T1000 (cell line): ENCODE data around the gene FADS3.

Experiments used
- DNase-seq: peaks from one replicate; lab custom pipeline; 2025; ENCODE audit warnings: mixed read lengths; lab: John Stamatoyannopoulos, UW

FADS3 gene

DNA sequence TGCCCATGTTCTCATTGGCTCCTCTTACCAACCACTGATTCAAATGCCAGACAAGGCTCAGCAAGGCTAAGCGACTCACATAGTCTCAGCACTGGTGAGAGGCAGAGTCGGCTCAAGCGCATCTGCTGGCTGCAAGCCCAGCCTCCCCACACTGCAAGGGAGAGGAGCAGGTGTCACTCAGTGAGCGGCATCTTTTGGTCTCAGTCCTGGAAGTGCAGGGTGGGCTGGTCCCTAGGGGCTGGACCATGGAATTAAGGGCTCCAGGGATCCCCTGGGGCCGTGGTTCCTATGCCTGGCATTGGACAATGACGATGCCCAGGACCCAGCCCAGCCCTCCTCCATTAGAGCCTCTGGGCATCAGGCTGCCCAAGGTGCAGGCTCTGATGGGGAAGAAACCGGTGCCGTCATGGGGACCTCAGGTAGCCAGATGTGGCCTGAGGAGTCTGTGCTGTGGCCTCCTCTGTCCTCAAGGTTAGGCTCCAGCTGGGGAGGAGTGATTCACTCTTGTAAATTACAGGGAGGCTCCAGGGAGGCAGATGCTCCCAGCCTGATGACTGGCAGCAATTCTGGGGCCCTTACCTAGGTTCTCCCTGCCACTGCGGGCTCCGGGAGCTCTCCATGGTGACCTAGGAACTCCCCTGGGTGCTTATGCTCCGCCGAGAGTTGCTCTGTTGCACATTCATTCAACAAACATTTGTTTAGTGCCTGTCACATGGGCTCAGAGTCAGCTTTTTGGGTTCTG lies 35.2 kb downstream of the FADS3 start:
- DNase-seq = no peak

DNA sequence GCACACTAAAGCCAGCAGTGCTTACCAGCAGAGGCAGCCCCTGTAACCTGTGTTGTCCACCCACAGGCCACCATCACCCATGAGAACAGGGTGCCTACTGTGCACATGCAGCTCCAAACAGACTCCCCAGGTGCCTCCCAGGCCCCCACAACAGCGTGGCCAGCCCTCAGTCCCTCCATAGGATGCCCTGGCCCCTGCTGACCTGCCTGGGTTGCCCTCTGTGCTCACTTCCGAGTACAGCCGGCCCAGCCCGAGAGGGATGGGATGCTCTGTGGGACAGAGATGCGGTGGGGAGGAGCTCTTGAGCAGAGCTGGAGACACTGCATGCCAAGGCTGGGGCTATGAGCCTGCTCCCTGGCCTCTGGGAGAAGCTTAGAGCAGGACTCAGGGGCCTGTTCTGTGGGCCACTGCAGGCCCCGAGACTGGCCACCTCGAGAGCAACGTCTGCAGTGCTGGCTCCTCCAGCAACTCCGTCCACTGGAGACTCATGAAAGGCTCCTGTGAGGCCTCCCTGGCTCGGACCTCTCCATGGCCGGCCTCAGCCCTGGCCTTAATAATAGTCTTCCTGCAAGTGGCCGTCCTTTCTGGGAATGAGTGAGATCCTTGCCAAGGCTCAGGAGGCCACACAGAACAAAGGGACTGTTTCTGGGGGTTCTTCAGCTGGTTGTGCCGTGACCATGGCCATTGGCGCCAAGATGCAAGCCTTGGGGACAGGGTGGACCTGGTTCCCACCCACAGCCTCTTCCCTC lies 36.2 kb downstream of the FADS3 start:
- DNase-seq = no peak

- no peak for DNase-seq
Measured at GRCh38 chr11:61854206-61854895, 37.0 kb downstream of the FADS3 start.

GRCh38 chr11:61853698-61854169 lies 37.6 kb downstream of the FADS3 start:
- no peak for DNase-seq

DNA sequence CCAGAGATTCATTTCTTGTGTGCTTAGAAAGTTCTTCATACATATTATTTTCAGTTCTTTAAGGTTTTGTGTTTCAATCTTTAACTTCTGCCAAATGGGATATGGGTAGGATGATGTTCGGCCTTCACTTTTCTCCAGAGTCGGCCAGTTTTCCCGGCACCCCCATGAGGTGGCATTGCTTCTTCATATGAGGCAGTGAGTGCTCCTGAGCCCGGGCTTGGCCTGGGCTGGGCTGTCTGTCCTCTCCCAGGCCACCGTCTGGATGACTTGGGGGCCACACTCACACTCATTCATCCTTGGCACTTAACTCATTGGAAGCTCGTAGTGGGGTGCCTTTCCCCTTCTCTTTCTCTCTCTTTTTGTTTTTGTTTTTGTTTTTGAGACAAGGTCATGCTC lies 39.4 kb downstream of the FADS3 start:
- DNase-seq = no peak

GRCh38 chr11:61851113-61851899 lies 40.0 kb downstream of the FADS3 start:
- no peak for DNase-seq

DNA sequence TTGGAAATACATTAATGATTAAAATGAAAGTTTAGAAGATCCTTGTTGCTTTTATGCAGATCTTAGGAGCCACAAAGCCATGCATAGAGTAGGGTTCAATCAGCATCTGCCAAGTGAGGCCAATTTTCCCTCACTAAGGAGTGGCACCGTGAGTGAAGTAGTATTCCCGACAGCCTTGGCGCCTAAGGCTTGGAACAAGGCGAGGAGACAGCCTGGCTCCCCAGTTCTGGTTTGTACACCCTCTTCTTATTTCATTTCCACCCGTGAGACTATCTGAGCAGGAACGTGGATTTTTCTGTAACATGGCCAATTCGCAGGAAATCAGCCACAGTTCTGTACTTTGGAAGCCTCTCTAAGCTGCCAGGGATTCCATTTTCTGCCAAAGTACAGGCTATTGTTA lies 40.7 kb downstream of the FADS3 start:
- DNase-seq = no peak

DNA sequence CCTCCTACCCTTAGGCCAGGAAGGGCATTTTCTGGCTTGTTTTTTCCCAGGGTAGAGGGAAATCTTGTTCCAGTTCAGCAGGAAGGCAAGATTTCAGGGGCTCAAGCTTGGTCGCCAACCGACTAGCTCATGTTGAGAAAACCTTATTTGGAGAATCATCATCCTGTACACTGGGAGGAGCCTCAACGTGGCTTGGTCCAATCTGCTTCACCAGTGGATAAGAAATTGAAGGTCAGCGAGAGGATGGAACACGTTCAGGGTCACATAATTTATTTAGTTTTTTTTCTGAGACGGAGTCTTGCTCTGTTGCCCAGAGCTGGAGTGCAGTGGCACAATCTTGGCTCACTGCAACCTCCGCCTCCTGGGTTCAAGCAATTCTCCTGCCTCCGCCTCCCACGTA lies 42.7 kb downstream of the FADS3 start:
- no peak for DNase-seq

GRCh38 chr11:61847914-61848581 lies 43.3 kb downstream of the FADS3 start:
- DNase-seq = no peak

GRCh38 chr11:61846362-61847020 lies 44.9 kb downstream of the FADS3 start:
- no peak for DNase-seq

GRCh38 chr11:61844909-61845565 lies 46.3 kb downstream of the FADS3 start:
- no peak for DNase-seq

- no peak for DNase-seq
Measured at GRCh38 chr11:61842528-61842820, 48.9 kb downstream of the FADS3 start.

GRCh38 chr11:61841636-61842527 lies 49.5 kb downstream of the FADS3 start:
- no peak for DNase-seq

- DNase-seq = no peak
Measured at GRCh38 chr11:61840371-61840770, 51.0 kb downstream of the FADS3 start.

GRCh38 chr11:61839742-61840141 lies 51.6 kb downstream of the FADS3 start:
- DNase-seq = no peak

GRCh38 chr11:61838921-61839320 lies 52.4 kb downstream of the FADS3 start:
- no peak for DNase-seq

GRCh38 chr11:61838501-61838900 lies 52.8 kb downstream of the FADS3 start:
- no peak for DNase-seq

- no peak for DNase-seq
Measured at GRCh38 chr11:61837411-61838005, 53.8 kb downstream of the FADS3 start.

DNA sequence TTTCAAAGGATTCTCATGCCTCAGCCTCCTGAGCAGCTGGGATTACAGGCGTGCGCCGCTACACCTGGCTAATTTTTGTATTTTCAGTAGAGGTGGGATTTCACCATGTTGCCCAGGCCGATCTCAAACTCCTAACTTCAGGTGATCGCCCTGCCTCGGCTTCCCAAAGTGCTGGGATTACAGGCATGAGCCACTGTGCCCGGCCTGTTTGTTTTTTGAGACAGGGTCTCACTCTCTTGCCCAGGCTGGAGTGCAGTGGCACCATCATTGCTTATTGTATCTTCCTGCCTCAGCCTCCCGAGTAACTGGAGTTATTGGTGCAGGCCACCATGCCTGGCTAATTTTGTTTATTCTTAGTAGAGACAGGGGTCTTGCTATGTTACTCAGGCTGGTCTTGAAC lies 55.2 kb downstream of the FADS3 start:
- no peak for DNase-seq
